ENCODE results near the gene RPS21.
A peak's percentile ranks its signal among the peaks of the same experiment; 100 is the strongest.

The RPS21 gene

GRCh38 chr20:62426699-62427131 is 39.8 kb downstream of the RPS21 start:
- ChIA-PET CTCF (interaction anchor here (0.7 to 3.9 kb wide), 6 partner anchors 17 to 197 kb away, joined by 3 to 16 read pairs (median 4); no protein-coding TSS in a partner anchor), POLR2A (ENCODE audit: low non-redundant PET) (no interaction called here)
- TF ChIP-seq CTCF (conservative IDR thresholded peaks at IDR 0.05; ENCODE audit: low read depth), result no peak
- H3K27ac ChIP-seq, result no peak overlapping the region
- DNase-seq (ENCODE audit: low spot score), result peak; percentile 43

- CTCF ChIA-PET, result interaction anchor here (0.5 to 3.9 kb wide), 15 partner anchors 13 to 365 kb away, joined by 3 to 16 read pairs (median 3); no protein-coding TSS in a partner anchor
- H3K27ac ChIP-seq, result no peak within 1 kb of the TSS
- POLR2A ChIA-PET (ENCODE audit: low non-redundant PET), result interaction anchor here (0.6 to 0.7 kb wide), 2 partner anchors 17 to 240 kb away, joined by 3 to 4 read pairs; no protein-coding TSS in a partner anchor
- peak; percentile 93 for DNase-seq (ENCODE audit: low spot score)
- no peak for TF ChIP-seq CTCF (conservative IDR thresholded peaks at IDR 0.05; ENCODE audit: low read depth)
Measured at GRCh38 chr20:62427172-62428001, 40.5 kb downstream of the RPS21 start, which contains the start of gene RBBP8NL. RBBP8NL (minus strand) TSS chr20:62427539; CDS start chr20:62419647, 7,892 bp downstream.

- no peak for TF ChIP-seq CTCF (conservative IDR thresholded peaks at IDR 0.05; ENCODE audit: low read depth)
- POLR2A ChIA-PET (ENCODE audit: low non-redundant PET), result no interaction called here
- CTCF ChIA-PET, result interaction anchor here (0.6 to 3.9 kb wide), 11 partner anchors 14 to 364 kb away, joined by 3 to 16 read pairs (median 3); no protein-coding TSS in a partner anchor
- no peak for DNase-seq (ENCODE audit: low spot score)
- H3K27ac ChIP-seq, result no peak overlapping the region
Measured at GRCh38 chr20:62428002-62428372, 41.1 kb downstream of the RPS21 start.

GRCh38 chr20:62428396-62429295 is 41.7 kb downstream of the RPS21 start:
- no peak for TF ChIP-seq CTCF (conservative IDR thresholded peaks at IDR 0.05; ENCODE audit: low read depth)
- POLR2A ChIA-PET (ENCODE audit: low non-redundant PET), result no interaction called here
- CTCF ChIA-PET, result interaction anchor here (0.6 to 3.9 kb wide), 13 partner anchors 18 to 381 kb away, joined by 3 to 16 read pairs (median 3); no protein-coding TSS in a partner anchor
- DNase-seq (ENCODE audit: low spot score), result no peak
- no peak overlapping the region for H3K27ac ChIP-seq

- no peak for TF ChIP-seq CTCF (conservative IDR thresholded peaks at IDR 0.05; ENCODE audit: low read depth)
- DNase-seq (ENCODE audit: low spot score), result no peak
- POLR2A ChIA-PET (ENCODE audit: low non-redundant PET), result no interaction called here
- H3K27ac ChIP-seq, result no peak overlapping the region
- CTCF ChIA-PET, result interaction anchor here (0.6 to 1.5 kb wide), 4 partner anchors 20 to 380 kb away, joined by 3 to 5 read pairs (median 4); no protein-coding TSS in a partner anchor
Measured at GRCh38 chr20:62429455-62430310, 42.8 kb downstream of the RPS21 start.
